ENCODE data around the gene PLAU.
"Not testable (repeated sequence)": the region's sequence is repeated elsewhere in the genome, so short reads cannot be mapped to it uniquely, and the experiment has no call there.

Gene PLAU

DNA sequence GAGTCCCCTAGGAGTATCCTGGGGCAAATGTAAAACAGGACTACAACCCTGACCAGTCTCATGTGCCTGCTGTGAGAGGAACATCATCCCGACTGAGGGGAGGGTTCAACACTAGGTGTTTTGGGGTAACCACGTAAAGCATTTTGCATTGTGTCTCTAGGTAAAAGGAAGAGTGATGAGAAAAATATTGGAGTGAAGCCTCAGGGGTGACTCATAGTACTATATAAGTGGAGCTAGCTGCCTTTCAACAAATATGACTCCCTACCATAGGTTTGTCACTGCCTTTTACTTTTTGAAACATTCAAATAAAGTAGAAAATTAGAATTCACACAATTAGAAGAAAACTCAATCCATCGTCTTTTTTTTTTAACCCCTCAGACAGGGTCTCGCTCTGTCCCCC lies 34.0 kb upstream of the PLAU start:
- DNase-seq = no peak

- no peak for DNase-seq
Observed at GRCh38 chr10:73877533-73878160, 33.3 kb upstream of the PLAU start.

DNA sequence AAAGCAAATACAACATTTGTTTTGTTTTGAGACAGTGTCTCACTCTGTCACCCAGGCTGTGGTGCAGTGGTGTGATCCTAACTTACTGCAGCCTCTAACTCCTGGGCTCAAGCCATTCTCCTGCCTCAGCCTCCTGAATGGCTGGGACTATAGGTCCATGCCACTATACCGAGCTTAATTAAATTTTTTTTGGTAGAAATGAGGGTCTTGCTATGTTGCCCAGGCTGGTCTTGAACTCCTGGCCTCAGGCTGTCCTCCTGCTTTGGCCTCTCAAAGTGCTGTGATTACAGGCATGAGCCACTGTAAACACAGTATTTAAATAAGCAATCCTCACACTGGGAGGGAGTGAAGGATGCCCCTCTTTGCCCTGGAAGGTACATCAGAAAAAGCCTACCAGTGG lies 32.6 kb upstream of the PLAU start:
- no peak for DNase-seq

GRCh38 chr10:73879296-73880173 lies 31.4 kb upstream of the PLAU start:
- DNase-seq = peak; percentile 76

GRCh38 chr10:73881221-73881919 lies 29.6 kb upstream of the PLAU start:
- no peak for DNase-seq

DNA sequence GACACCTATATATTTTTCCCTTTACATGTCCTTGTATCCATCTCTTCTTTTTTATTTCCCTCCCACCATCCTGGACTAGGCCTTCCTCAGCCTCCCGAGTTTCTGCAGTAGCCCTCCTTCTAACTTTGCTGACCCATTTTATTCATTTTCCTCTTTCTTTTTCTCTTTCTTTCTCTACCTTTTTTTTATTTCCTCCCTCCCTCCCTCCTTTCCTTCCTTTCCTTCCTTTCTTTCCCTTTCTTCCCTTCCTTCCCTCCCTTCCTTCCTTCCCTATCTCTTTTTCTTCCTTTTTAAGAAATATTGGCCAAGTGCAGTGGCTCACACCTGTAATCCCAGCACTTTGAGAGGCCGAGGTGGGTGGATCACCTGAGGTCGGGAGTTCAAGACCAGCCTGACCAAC lies 26.9 kb upstream of the PLAU start:
- no peak for DNase-seq

DNA sequence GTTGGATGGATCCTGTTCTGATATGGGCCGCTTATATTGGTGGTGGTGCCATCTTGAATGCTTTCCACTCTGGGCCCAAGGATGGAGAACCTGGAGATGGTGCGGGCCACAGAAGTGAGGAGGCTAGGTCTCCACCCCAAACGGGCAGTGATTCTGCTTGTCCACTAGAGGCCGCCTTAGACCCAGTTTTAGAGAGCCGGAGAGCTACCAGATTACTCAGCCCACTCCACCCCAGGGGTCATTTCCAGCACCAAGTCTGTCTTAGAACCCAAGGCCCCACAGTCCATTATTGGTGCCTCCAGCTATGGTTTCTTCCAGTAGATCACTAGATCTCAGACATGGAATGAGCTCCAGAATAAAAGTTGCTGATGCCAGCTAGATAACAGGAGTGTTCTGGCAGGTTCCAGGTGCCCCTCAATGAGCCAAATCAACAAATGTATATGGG lies 24.8 kb upstream of the PLAU start:
- DNase-seq = peak; percentile 71

GRCh38 chr10:73886661-73887293 lies 24.2 kb upstream of the PLAU start:
- no peak for DNase-seq

DNA sequence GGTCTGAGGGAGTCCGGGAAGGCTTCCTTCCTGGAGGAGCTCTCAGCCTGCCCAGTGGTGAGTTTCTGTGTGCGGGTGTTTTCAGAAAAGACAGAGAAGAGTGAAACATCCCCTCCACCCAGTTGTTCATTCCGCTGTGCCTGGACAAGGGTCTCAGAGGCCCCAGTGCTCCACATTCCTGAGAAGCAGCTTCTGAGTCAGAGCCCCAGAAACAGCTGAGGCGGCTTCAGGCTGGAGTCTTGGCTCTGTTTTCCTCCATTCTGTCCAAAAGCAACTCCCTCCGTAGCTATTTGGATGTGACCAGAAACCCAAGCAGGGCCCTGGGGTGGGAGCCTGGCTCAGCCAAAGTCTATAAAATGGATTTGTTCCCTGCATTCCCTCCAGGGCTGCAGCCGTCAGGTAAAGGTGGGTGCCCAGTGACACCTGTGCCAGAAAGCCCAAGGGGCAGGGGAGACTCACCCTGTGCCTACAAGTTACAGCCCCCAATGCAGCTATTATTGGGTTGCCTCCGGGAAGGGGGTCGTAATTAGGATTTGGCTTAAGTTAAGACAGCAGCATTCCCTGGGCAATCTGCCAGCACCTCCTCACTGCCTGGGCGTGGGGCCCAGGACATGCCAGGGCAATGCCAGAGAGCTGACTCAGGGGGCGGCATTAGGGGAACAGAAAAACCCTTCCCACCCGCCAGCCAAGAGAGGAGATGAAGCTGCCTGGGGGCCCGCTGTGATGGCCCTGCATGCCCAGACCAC lies 23.5 kb upstream of the PLAU start:
- peak; percentile 69 for DNase-seq

GRCh38 chr10:73888514-73888913 lies 22.4 kb upstream of the PLAU start:
- no peak for DNase-seq

DNA sequence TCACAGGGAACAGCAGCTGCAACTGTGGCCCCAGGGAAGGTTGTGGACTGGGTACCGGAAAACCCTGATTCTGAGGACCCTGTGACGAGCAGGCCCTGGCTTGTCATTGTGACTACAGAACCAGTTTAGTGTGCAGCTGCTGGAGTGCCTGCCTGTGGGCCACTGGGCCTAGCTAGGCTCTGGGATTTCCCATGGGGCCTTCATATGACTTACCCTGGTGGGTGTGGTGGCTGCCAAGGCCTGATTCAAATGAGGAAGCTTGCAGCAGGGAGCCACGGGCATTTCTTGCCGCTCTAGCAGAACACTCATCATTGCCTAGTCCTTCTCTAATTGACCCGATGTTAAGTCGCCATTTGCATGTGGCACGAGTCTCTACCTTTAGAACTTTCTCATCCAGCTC lies 21.9 kb upstream of the PLAU start:
- no peak for DNase-seq

GRCh38 chr10:73889416-73889815 lies 21.5 kb upstream of the PLAU start:
- DNase-seq = not testable (repeated sequence)

DNA sequence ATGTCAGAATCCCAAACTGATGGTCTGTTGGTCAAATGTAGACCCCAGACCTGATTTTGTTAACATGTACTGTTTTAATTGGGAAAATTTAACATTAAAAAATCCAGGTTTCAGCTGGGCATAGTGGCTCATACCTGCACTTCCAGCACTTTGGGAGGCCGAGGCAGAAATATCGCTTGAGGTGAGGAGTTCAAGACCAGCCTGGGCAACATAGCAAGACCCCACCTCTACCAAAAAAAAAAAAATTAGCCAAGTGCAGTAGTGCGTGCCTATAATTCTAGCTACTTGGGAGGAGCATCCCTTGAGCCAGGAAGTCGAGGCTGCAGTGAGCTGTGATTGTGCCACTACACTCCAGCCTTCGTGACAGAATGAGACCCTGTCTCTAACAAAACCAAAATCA lies 20.7 kb upstream of the PLAU start:
- no peak for DNase-seq

DNA sequence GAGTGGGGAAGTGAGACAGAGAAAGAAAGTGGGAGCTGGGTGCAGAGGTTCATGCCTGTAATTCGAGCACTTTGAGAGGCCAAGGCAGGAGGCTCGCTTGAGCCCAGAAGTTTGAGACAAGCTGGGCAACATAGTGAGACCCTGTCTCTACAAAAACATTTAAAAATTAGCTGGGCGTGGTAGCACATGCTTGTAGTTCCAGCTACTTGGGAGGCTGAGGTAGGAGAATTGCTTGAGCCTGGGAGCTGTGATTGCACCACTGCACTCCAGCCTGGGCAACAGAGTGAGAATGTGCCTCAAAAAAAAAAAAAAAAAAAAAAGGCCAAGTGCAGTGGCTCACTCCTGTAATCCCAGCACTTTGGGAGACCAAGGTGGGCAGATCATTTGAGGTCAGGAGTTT lies 20.1 kb upstream of the PLAU start:
- DNase-seq = not testable (repeated sequence)

DNA sequence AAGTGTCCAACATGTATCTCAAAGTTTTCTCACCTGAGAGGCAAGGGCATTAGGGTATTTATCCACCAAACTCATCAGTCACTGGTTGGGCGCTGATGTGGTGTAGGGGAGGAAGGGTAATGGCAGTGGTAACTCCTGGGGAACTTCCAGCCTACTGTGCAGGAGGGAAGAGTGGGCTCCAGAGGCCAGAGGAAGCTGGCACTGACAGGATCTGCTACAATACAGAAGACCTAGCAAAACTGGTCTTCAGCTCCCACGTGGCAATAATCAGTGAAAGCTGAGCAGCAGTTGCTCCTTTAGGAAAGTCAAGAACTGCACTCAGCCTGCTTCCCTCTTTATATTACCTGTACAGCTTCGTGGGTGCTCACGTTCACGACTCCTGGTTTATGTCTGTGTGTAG lies 19.4 kb upstream of the PLAU start:
- no peak for DNase-seq

- no peak for DNase-seq
Observed at GRCh38 chr10:73892310-73893030, 18.5 kb upstream of the PLAU start.

DNA sequence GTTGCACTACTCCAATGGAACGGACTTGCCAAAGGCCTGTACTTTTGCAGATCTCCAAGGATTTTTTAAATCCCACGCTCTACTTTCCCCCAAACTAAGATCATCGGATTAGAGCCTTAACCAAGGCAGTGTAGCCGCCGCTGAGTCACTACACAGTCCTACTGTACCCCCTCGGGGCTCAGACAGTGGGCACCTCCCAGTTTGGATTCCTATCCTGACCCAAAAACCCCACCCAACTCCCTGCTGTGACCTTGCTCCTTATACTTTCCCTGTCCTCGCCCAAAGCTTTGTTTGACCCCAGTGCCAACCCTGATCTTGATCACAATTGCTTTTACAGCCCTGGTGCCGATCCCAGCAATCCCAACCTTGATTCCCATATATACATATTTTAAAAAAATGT lies 17.5 kb upstream of the PLAU start:
- no peak for DNase-seq

DNA sequence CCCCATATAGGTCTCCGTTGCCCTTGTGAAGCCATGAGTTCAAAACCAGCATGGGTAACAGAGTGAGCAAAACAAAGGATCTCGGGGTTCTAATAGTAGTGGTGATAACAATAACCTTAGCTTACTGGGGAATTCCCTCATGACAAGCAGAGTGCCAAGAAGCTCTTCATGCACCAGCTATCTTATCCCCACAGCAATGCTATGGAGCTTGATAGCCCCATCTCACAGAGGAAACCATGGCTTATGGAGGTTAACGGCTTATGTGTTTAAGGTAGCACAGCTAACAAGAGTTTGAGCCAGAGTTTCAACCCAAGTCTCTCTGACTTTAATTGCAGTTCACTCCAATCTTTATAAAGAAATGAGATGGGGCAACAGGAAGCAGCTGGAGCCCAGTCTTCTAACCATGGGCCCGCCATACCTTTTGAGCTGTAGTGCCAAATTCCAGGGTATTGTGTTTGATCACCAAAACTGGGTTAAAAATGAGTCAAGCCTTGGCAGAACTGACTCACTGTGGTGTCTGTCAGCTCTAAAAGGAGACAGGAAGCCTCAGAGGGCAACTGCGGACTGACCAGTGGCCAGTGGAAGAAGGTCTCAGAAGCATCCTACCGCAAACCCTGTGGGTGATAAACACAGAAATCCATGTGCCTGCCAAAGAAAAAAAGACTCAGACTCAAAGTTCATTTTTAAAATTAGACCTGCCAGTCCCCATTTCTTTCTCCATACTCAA lies 16.5 kb upstream of the PLAU start:
- no peak for DNase-seq

GRCh38 chr10:73895381-73895780 lies 15.6 kb upstream of the PLAU start:
- DNase-seq = not testable (repeated sequence)

DNA sequence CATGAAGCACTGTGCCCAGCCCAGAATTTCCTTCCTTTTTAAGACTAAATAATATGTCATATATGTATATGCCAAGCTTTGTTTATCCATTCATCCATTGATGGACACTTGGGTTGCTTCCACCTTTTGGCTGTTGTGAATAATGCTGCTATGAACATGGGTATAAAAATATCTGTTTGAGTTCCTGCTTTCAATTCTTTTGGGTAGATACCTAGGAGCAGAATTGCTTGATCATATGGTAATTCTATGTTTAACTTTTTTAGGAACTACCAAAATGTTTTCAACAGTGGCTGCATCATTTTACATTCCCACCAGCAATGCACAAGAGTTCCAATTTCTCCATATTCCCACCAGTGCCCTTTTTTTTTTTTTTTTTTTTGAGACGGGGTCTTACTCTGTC lies 13.2 kb upstream of the PLAU start:
- no peak for DNase-seq

DNA sequence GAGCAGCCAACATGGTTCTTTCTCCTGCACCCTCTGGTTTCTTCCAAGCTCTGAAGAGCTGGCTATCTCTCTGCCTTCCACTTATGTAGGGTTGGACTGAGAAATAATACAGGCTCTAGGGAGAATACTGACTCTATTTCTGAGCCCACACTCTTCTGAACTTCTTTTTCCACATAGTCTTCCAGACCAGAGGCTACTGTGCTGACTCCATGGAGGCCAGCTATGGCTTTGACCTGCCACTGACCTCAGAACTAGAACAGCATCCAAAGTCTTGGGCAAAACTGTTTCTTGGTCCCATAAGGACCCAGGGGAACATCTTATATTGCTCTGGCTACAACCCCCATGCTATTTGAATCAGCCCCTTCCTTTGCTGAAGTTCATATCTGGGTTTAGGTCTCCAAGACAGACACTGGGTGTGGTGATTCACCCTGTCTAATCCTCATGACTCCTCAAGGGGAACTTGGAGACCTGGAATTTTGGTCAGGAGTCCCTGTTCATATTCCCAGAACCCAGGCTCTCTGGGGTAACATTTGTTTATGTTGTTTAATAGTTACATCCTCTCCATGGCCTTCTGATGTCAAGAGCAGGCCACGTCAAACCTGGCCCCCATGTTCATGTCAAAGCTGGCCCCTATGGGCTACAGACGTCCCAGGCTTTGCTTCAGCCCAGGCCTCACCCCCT lies 12.1 kb upstream of the PLAU start:
- DNase-seq = no peak

All from midbrain (tissue), 1 donor.